HepG2 (cell line): ENCODE results near the gene MAN1C1. TPM values are rescaled to one million over a fixed set of nuclear protein-coding genes. Genes with fewer than 3 reads are reported as not detected.

Experiments used
- ATAC-seq: fragments of 200-7000 bp; cut with Tn5 transposase; 3 replicates; pipeline ENCODE4 v1.9.1; 2020; ENCODE audit warnings: mild to moderate bottlenecking, moderate library complexity
- BruUV-seq: library from RNA; stranded (reverse); fragments of 400-500 nt; replicated peaks from 2 replicates; lab custom pipeline; 2021; lab: Mats Ljungman, UMichigan
- CTCF ChIA-PET: fragments of 300-600 bp; formaldehyde crosslinking; extraction: SDS; loops from one replicate; lab custom pipeline; 2021; ENCODE audit warnings: low total read pairs, inconsistent platforms, low intra/inter-chr PET ratio; lab: Yijun Ruan, JAX
- POLR2A ChIA-PET: fragments of 350-600 bp; sonication (Branson Sonifier 250); formaldehyde crosslinking; loops from one replicate; lab custom pipeline; 2020; ENCODE audit warnings: antibody characterized with exemption, inconsistent platforms; lab: Yijun Ruan, JAX
- DNase-seq: peaks from one replicate; pipeline ENCODE4 v3.0.0-alpha.2; 2015; ENCODE audit warnings: low spot score
- FAIRE-seq: peaks from 3 replicates; lab custom pipeline; 2011; peaks lifted over from hg19 to GRCh38; lab: Jason Lieb, UNC
- H2AFZ ChIP-seq: one replicate; pipeline ENCODE4 v1.6.1; 2011; ENCODE audit warnings: low read length, inconsistent platforms
- H3K27ac ChIP-seq: fragments of 300-600 bp; 3 replicates; pipeline ENCODE4 v1.8.0; 2011; ENCODE audit warnings: mixed run types, mild to moderate bottlenecking, mixed read lengths, low read length, inconsistent platforms; ENCODE audit not compliant: insufficient read depth; ENCODE audit errors: extremely low read length
- H3K27me3 ChIP-seq, 2 experiments: fragments of 200-600 bp in 1 of 2; 2 replicates in 1 of 2; 3 replicates in 1 of 2; pipeline versions ENCODE4 v1.6.0 to v1.8.0; 2011; ENCODE audit warnings: low read length in 2 of 2, mild to moderate bottlenecking in 2 of 2, moderate library complexity in 2 of 2, inconsistent platforms in 1 of 2; ENCODE audit not compliant: insufficient read depth in 2 of 2, control insufficient read depth in 1 of 2
- H3K36me3 ChIP-seq, 2 experiments: fragments of 200-600 bp in 1 of 2; replicated peaks in 1 of 2; 2 replicates in 1 of 2; 3 replicates in 1 of 2; pipeline versions ENCODE4 v1.5.1 to v1.8.0; 2011; ENCODE audit warnings: low read length in 2 of 2, inconsistent platforms in 1 of 2; ENCODE audit not compliant: insufficient read depth in 2 of 2, control insufficient read depth in 1 of 2
- H3K4me1 ChIP-seq: 2 replicates; pipeline ENCODE4 v1.5.1; 2012; ENCODE audit warnings: low read length, inconsistent platforms; ENCODE audit not compliant: insufficient read depth
- H3K4me2 ChIP-seq: 2 replicates; pipeline ENCODE4 v1.6.0; 2011; ENCODE audit warnings: low read depth, low read length, inconsistent platforms
- H3K4me3 ChIP-seq, 3 experiments: fragments of 200-600 bp in 1 of 3; sonication (generic), shearing (Covaris generic) in 1 of 3; replicated peaks in 1 of 3; 2 replicates each; pipeline ENCODE4 v1.5.1; 2011 to 2016; ENCODE audit warnings: low read length in 3 of 3, inconsistent platforms in 2 of 3, low read depth in 2 of 3, mild to moderate bottlenecking in 2 of 3, control low read depth in 1 of 3, mixed read lengths in 1 of 3; ENCODE audit not compliant: insufficient read depth in 1 of 3
- H3K79me2 ChIP-seq: one replicate; pipeline ENCODE4 v1.6.1; 2011; ENCODE audit warnings: low read length, inconsistent platforms; ENCODE audit not compliant: insufficient read depth
- H3K9ac ChIP-seq: 2 replicates; pipeline ENCODE4 v1.6.0; 2011; ENCODE audit warnings: mild to moderate bottlenecking, low read depth, low read length, inconsistent platforms; ENCODE audit not compliant: insufficient read depth
- H3K9me3 ChIP-seq: 2 replicates; pipeline ENCODE4 v1.5.1; 2012; ENCODE audit warnings: mild to moderate bottlenecking, low read length
- H4K20me1 ChIP-seq: 2 replicates; pipeline ENCODE4 v1.6.0; 2011; ENCODE audit warnings: inconsistent platforms, mild to moderate bottlenecking, low read length, moderate library complexity; ENCODE audit not compliant: insufficient read depth
- ATF2 ChIP-seq: sonication (generic); formaldehyde crosslinking; IDR thresholded peaks from 2 replicates; pipeline ENCODE4 v1.4.0; 2020; ENCODE audit warnings: missing genetic modification reagents
- ATF7 ChIP-seq, 2 experiments: fragments of 450-650 bp in 1 of 2; sonication (generic) in 1 of 2; formaldehyde crosslinking in 1 of 2; IDR thresholded peaks; 2 replicates each; pipeline versions ENCODE4 v1.4.0 to v1.6.1; 2016 to 2020; ENCODE audit warnings: antibody characterized with exemption in 1 of 2, mild to moderate bottlenecking in 1 of 2, missing genetic modification reagents in 1 of 2
- BATF2 ChIP-seq: sonication (generic); formaldehyde crosslinking; IDR thresholded peaks from 2 replicates; pipeline ENCODE4 v1.8.0; 2022; ENCODE audit warnings: mild to moderate bottlenecking, missing genetic modification reagents, moderate library complexity
- FOXC1 ChIP-seq: sonication (generic); formaldehyde crosslinking; IDR thresholded peaks from 2 replicates; pipeline ENCODE4 v1.8.0; 2022; ENCODE audit warnings: mild to moderate bottlenecking, missing genetic modification reagents, borderline replicate concordance
- GABPB1 ChIP-seq: IDR thresholded peaks from 2 replicates; pipeline ENCODE4 v1.6.1; 2016; ENCODE audit warnings: mild to moderate bottlenecking, missing genetic modification reagents, moderate library complexity, missing compliant biosample characterization
- HCFC1 ChIP-seq: fragments of 150-350 bp; IDR thresholded peaks from 2 replicates; pipeline ENCODE4 v1.6.1; 2014; ENCODE audit warnings: low read depth, low read length
- MYC ChIP-seq: sonication (generic); formaldehyde crosslinking; IDR thresholded peaks from 2 replicates; pipeline ENCODE4 v1.9.0; 2021; ENCODE audit warnings: missing genetic modification reagents, borderline replicate concordance
- RFXAP ChIP-seq: sonication (generic); formaldehyde crosslinking; IDR thresholded peaks from 2 replicates; pipeline ENCODE4 v1.4.0; 2020; ENCODE audit warnings: missing genetic modification reagents, borderline replicate concordance
- SIN3A ChIP-seq: IDR thresholded peaks from 2 replicates; pipeline ENCODE4 v1.6.1; 2011; ENCODE audit warnings: low read depth, mild to moderate bottlenecking, control low read depth, low read length, borderline replicate concordance
- SP140L ChIP-seq: sonication (generic); formaldehyde crosslinking; IDR thresholded peaks from 2 replicates; pipeline ENCODE4 v1.4.0; 2020; ENCODE audit warnings: missing genetic modification reagents, borderline replicate concordance
- SRSF9 ChIP-seq: fragments of 200-400 bp; formaldehyde crosslinking; IDR thresholded peaks from 2 replicates; pipeline ENCODE4 v1.6.1; 2018; ENCODE audit warnings: borderline replicate concordance, mild to moderate bottlenecking, low read depth, low read length; ENCODE audit not compliant: insufficient read depth, poor library complexity, severe bottlenecking
- TBL1XR1 ChIP-seq: fragments of 150-350 bp; IDR thresholded peaks from 2 replicates; pipeline ENCODE4 v1.6.1; 2014; ENCODE audit warnings: borderline replicate concordance, low read length; ENCODE audit not compliant: partially characterized antibody
- TERF1 ChIP-seq: sonication (generic); formaldehyde crosslinking; IDR thresholded peaks from 2 replicates; pipeline ENCODE4 v1.8.0; 2022; ENCODE audit warnings: mild to moderate bottlenecking, missing genetic modification reagents, moderate library complexity
- THAP7 ChIP-seq: sonication (generic); formaldehyde crosslinking; IDR thresholded peaks from 2 replicates; pipeline ENCODE4 v1.8.1; 2023; ENCODE audit warnings: mild to moderate bottlenecking, missing genetic modification reagents
- ZNF3 ChIP-seq: IDR thresholded peaks from 2 replicates; pipeline ENCODE4 v1.7.0; 2017; ENCODE audit warnings: inconsistent platforms
- ZNF367 ChIP-seq: sonication (generic); formaldehyde crosslinking; IDR thresholded peaks from 2 replicates; pipeline ENCODE4 v1.4.0; 2020; ENCODE audit warnings: missing genetic modification reagents, borderline replicate concordance
- ZNF432 ChIP-seq: sonication (generic); formaldehyde crosslinking; IDR thresholded peaks from 2 replicates; pipeline ENCODE4 v1.5.0; 2020; ENCODE audit warnings: missing genetic modification reagents, mild to moderate bottlenecking, borderline replicate concordance
- WGBS: methylation state at CpG from one replicate; pipeline ENCODE4 v1.1.6; 2017; ENCODE audit warnings: low lambda C conversion rate; 5-methylcytosine and 5-hydroxymethylcytosine counted together
- in situ Hi-C: cut with HindIII; loops from 2 replicates; pipeline ENCODE4 v1.10.0; 2017; ENCODE audit warnings: low pct_unique_long_range_greater_than_20kb; ENCODE audit not compliant: extremely low pct_ligation_motif_present
- intact Hi-C: fragments of 100-400 bp; cut with micrococcal nuclease; formaldehyde crosslinking; loops from one replicate; pipeline ENCODE4 v1.10.0; 2022; ENCODE audit not compliant: unreplicated experiment
- polyA plus RNA-seq, 8 experiments: library from polyadenylated mRNA; depleted of rRNA in 3 of 8; stranded (reverse) in 7 of 8; unstranded in 1 of 8; fragments of >200 nt; fragmentation: Illumina TruSeq in 4 of 8; extraction: Trizol in 4 of 8; gene quantifications; 2 replicates each; pipeline versions ENCODE4 v1.2.1 to v1.2.3, GENCODE V29; 2011 to 2016; ENCODE audit warnings: low read depth in 4 of 8, missing spikeins in 1 of 8, mixed read lengths in 1 of 8; ENCODE audit not compliant: insufficient read depth in 1 of 8
- total RNA-seq, 5 experiments: library from RNA; depleted of rRNA; stranded (reverse); fragments of >200 nt; fragmentation: Illumina TruSeq; extraction: Trizol; gene quantifications; 2 replicates each; pipeline ENCODE4 v1.2.3, GENCODE V29; 2016; ENCODE audit warnings: low read depth in 1 of 5

The MAN1C1 gene
- total and polyA plus RNA-seq, 2 of the 13 experiments (the other 11 are each of a cell fraction or from before 2014, with no cell fraction given) = 0.18 to 0.49 TPM

GRCh38 chr1:25765923-25766589 is 149.5 kb downstream of the MAN1C1 start:
- 54% methylated on average over 12 of the region's 13 CpGs for WGBS
- Histone ChIP-seq H4K20me1 (no peaks in the 10 kb centered on the region), H3K9ac (no peak overlapping the region), H2AFZ (no peak overlapping the region), H3K36me3 (no peaks in the 10 kb centered on the region), H3K4me2 (no peak overlapping the region), H3K79me2 (no peaks in the 10 kb centered on the region), H3K27ac (no peak overlapping the region), H3K4me1 (peaks cover 13% of the 10 kb centered on the region), H3K4me3 (no peak overlapping the region), H3K9me3 (no peaks in the 10 kb centered on the region), H3K27me3 (peaks cover 7 to 14% of the 10 kb centered on the region in 2 experiments)
- CTCF ChIA-PET = no interaction called here
- in situ Hi-C loops (no loop called here), intact Hi-C loops (no loop called here)
- FAIRE-seq (no peak), ATAC-seq (no peak), DNase-seq (no peak)
- no TSS peak for BruUV-seq
- TF ChIP-seq SRSF9 = no peak
- TF ChIP-seq TERF1 (CRISPR knock-in tag) = no peak
- TF ChIP-seq ATF7 (IDR thresholded peaks at IDR 0.05) = no peak
- TF ChIP-seq ATF7 (CRISPR knock-in tag; IDR thresholded peaks at IDR 0.05) = no peak
- no peak for TF ChIP-seq RFXAP (CRISPR knock-in tag)
- TF ChIP-seq ZNF367 (CRISPR knock-in tag) = no peak
- TF ChIP-seq GABPB1 (CRISPR knock-in tag) = no peak
- no peak for TF ChIP-seq HCFC1
- no peak for TF ChIP-seq SP140L (CRISPR knock-in tag)
- no peak for TF ChIP-seq BATF2
- TF ChIP-seq TBL1XR1 = no peak
- no peak for TF ChIP-seq MYC (CRISPR knock-in tag)
- TF ChIP-seq FOXC1 (CRISPR knock-in tag) = no peak
- no peak for TF ChIP-seq ZNF3 (CRISPR knock-in tag)
- no peak for TF ChIP-seq SIN3A
- TF ChIP-seq THAP7 = no peak
- TF ChIP-seq ZNF432 = no peak
- no peak for TF ChIP-seq ATF2 (CRISPR knock-in tag)
- POLR2A ChIA-PET = no interaction called here
